ENCODE data around the gene MRLN. TPM values are rescaled to one million over a fixed set of nuclear protein-coding genes. Genes with fewer than 3 reads are reported as not detected.

Gene MRLN
- total RNA-seq, 2 donors from 2014 or later: not detected

GRCh38 chr10:59757966-59758365 lies 4.7 kb upstream of the MRLN start:
- Mint-ChIP-seq H3K27me3 (ENCODE audit: insufficient read depth) (no peaks in the 10 kb centered on the region), H3K36me3 (ENCODE audit: low read depth) (no peaks in the 10 kb centered on the region), H3K9me3 (peaks cover 4% of the 10 kb centered on the region), H3K27ac (no peak overlapping the region), H3K4me3 (no peak overlapping the region), H3K4me1 (peaks cover 5% of the 10 kb centered on the region)
- no peak overlapping the region for H3K9ac ChIP-seq (ENCODE audit: extremely low read depth, low read length, poor library complexity, severe bottlenecking)
- H3K4me3 ChIP-seq (ENCODE audit: low read length): no peak overlapping the region
- DNase-seq: no peak
- no peak overlapping the region for H3K27ac ChIP-seq (ENCODE audit: low read depth, low read length)
- no peaks in the 10 kb centered on the region for H3K36me3 ChIP-seq (ENCODE audit: control insufficient read depth, insufficient read depth, low read length)
- 97 to 100% methylated on average over 2 to 3 of the region's 3 CpGs for WGBS, 2 experiments (ENCODE audit: insufficient coverage in 1 of 2, insufficient read length in 1 of 2)
- TF ChIP-seq, protein P1, sequence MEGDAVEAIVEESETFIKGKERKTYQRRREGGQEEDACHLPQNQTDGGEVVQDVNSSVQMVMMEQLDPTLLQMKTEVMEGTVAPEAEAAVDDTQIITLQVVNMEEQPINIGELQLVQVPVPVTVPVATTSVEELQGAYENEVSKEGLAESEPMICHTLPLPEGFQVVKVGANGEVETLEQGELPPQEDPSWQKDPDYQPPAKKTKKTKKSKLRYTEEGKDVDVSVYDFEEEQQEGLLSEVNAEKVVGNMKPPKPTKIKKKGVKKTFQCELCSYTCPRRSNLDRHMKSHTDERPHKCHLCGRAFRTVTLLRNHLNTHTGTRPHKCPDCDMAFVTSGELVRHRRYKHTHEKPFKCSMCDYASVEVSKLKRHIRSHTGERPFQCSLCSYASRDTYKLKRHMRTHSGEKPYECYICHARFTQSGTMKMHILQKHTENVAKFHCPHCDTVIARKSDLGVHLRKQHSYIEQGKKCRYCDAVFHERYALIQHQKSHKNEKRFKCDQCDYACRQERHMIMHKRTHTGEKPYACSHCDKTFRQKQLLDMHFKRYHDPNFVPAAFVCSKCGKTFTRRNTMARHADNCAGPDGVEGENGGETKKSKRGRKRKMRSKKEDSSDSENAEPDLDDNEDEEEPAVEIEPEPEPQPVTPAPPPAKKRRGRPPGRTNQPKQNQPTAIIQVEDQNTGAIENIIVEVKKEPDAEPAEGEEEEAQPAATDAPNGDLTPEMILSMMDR (conservative IDR thresholded peaks at IDR 0.05): no peak
- peaks cover 8% of the 10 kb centered on the region for H3K9me3 ChIP-seq (ENCODE audit: control insufficient read depth, low read length)
- no peaks in the 10 kb centered on the region for H3K27me3 ChIP-seq (ENCODE audit: control insufficient read depth, insufficient read depth, low read length, poor library complexity, severe bottlenecking)
- no peaks in the 10 kb centered on the region for H3K4me1 ChIP-seq (ENCODE audit: control insufficient read depth, insufficient read depth, low read length)

- Mint-ChIP-seq H3K4me3 (no peak overlapping the region), H3K36me3 (ENCODE audit: low read depth) (no peaks in the 10 kb centered on the region), H3K9me3 (no peaks in the 10 kb centered on the region), H3K27ac (no peak overlapping the region), H3K4me1 (no peaks in the 10 kb centered on the region), H3K27me3 (ENCODE audit: insufficient read depth) (no peaks in the 10 kb centered on the region)
- Histone ChIP-seq H3K36me3 (ENCODE audit: control insufficient read depth, insufficient read depth, low read length) (no peaks in the 10 kb centered on the region), H3K4me1 (ENCODE audit: control insufficient read depth, insufficient read depth, low read length) (no peaks in the 10 kb centered on the region), H3K27me3 (ENCODE audit: control insufficient read depth, insufficient read depth, low read length, poor library complexity, severe bottlenecking) (no peaks in the 10 kb centered on the region), H3K9ac (ENCODE audit: extremely low read depth, low read length, poor library complexity, severe bottlenecking) (no peak overlapping the region), H3K9me3 (ENCODE audit: control insufficient read depth, low read length) (no peaks in the 10 kb centered on the region), H3K27ac (ENCODE audit: low read depth, low read length) (no peak overlapping the region), H3K4me3 (ENCODE audit: low read length) (no peak overlapping the region)
- TF ChIP-seq, protein P1 (conservative IDR thresholded peaks at IDR 0.05): no peak
- 91 to 100% methylated on average over 1 to 4 of the region's 4 CpGs for WGBS, 2 experiments (ENCODE audit: insufficient coverage in 1 of 2, insufficient read length in 1 of 2)
- DNase-seq: no peak
These were observed 1.7 kb upstream of the MRLN start for GRCh38 chr10:59754951-59755350.

GRCh38 chr10:59752278-59752940 lies 846 bp downstream of the MRLN start:
- no peaks in the 10 kb centered on the region for H3K9me3 ChIP-seq (ENCODE audit: control insufficient read depth, low read length)
- 73% methylated on average over 2 of the region's 2 CpGs; no CpG with 5 or more reads in 1 of the 2 experiments for WGBS, 2 experiments (ENCODE audit: insufficient coverage in 1 of 2, insufficient read length in 1 of 2)
- TF ChIP-seq, protein P1 (conservative IDR thresholded peaks at IDR 0.05): no peak

More at GRCh38 chr10:59752278-59752940, 846 bp downstream of the MRLN start:
- Histone ChIP-seq H3K36me3 (ENCODE audit: control insufficient read depth, insufficient read depth, low read length) (no peaks in the 10 kb centered on the region), H3K9ac (ENCODE audit: extremely low read depth, low read length, poor library complexity, severe bottlenecking) (no peak overlapping the region), H3K27ac (ENCODE audit: low read depth, low read length) (no peak overlapping the region), H3K4me3 (ENCODE audit: low read length) (no peak overlapping the region), H3K4me1 (ENCODE audit: control insufficient read depth, insufficient read depth, low read length) (no peaks in the 10 kb centered on the region), H3K27me3 (ENCODE audit: control insufficient read depth, insufficient read depth, low read length, poor library complexity, severe bottlenecking) (no peaks in the 10 kb centered on the region)
- no peaks in the 10 kb centered on the region for H3K36me3 Mint-ChIP-seq (ENCODE audit: low read depth)
- no peaks in the 10 kb centered on the region for H3K9me3 Mint-ChIP-seq
- no peak for DNase-seq
- H3K4me3 Mint-ChIP-seq: no peak overlapping the region
- H3K27ac Mint-ChIP-seq: no peak overlapping the region
- H3K27me3 Mint-ChIP-seq (ENCODE audit: insufficient read depth): no peaks in the 10 kb centered on the region
- no peaks in the 10 kb centered on the region for H3K4me1 Mint-ChIP-seq

Measured in endodermal cell (in vitro differentiated cells).